GM21786 (cell line): ENCODE measurements around the gene FGFR2.

Experiments used
- ATAC-seq: cut with Tn5 transposase; IDR thresholded peaks from one replicate; pipeline ENCODE4 v1.9.1; 2021; ENCODE audit not compliant: unreplicated experiment

FGFR2 gene

DNA sequence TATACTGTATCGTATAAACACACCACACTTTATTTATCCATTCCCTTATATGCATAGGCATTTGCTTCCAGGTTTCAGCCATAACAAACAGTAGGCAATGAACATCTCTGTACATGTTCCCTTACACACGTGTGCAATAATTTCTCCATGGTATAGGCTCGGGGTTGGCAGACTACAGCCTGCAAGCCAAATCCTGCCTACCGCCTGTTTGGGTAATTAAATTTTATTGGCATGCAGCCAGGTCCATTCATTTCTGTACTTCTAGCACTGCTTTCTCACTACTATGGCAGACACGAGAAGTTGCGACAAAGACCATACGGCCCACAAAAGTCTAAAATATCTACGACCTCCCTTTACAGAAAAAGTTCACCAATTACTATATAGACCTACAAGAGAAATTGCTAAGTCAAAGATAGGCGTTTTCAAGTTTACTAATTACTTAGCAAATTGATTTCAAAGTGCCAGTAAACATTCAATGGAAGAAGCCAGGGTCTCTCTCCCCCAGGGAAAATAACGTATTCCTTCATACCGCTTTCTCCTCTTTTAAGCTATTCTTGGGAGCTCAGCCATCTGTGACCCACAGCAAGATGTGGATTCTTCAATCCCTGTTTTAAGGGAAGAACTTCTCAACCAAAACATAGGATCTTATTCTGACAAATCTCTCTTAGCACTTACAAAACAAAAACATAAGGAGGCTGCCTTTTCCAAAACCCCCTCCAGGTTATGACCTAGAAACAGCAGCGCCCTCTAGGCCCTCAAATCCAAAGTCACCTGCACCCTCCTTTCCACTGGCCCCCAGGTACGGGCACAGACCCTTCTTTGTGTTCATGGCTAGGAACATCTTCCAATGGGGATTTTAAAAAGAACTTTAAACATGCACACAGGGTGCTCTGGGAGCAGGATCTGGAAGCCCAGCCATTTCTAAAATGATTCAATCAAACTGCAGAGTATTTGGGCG is 100.5 kb downstream of the FGFR2 start:
- ATAC-seq, result no peak

DNA sequence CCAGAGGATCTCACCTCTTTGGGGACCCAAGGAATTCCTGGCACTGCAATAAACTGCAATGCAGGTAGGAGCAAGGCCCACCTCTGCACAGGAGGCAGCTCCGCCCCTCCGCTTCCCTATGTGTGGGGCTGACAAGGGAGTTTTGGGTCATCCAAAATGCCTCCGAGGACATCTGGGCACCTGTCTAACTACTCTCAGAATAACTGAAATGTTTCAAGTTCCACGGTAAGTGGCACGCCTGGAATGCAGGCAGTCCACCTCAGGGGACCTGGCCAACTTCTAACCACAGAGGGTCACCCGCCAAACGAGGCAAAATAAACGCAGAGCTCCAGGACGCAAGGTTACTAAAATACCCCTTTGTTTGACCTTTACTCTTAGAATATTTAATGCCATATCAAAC is 102.5 kb downstream of the FGFR2 start:
- no peak for ATAC-seq

DNA sequence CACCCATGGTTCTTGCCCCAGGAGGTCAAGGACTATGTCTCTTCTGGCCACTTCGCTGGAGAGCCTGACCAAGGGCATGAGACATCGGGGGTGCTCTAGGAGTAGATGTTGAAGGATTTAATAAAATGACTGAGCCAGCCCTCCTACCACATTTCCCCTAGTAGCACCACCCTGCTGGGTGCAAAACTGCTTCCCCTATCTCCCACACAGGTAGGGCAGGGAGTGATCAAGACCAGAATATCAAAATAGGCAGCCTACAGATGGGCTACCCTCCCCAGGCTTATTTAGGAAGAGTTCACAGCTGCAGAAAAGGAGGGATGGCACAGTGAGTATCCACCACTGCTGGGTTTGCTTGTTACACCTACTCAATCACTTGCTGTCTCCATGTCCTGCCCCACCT is 103.9 kb downstream of the FGFR2 start:
- ATAC-seq, result no peak

DNA sequence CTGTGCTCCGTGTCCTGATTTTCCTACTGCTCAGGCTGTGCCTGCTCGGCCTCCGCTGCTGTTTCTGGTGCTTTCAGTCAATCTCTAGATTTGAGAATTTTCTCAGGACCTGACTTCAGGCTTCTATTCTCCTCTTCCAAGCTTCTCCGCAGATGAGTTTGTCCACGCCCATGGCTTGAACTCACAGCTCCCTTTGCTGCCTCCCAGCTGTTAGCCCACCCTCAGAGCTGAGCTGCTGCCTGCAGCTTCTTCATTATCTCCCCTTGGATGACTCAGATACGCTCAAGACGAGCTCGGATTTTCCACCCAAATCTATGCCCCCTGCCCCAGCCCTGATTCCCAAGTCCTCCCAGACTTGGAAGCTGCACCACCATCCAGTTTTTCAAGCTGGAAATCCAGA is 104.7 kb downstream of the FGFR2 start:
- no peak for ATAC-seq

DNA sequence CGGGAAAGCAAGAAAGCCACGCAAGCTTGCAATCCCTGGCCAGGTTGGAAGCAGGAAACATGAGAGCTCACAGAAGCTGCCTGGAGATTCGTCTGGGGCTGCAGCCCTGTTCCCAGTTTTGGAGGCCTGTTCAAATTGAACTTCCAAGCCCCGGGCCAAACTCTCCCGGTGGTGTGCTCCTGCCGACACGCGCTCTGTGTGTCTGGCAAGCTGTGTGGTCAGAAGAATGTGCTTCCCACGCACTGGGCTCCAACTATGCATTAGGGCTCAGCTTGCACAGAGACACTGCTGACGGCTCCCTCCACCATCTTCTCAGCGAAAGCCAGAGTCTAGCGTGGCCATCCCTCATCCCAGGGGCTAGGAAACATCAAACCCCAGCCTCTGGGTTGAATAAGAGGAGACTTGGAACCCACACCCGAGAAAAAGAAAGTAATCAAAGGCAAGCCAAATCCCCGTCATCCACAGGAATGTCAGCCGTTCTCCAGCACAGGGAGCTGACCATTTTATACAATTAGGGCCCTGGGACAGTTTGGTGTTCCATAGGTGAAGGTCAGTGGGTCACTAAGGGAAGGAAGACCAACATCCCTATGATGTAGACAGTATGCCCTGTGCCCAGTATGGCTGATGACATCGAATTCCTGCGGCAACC is 107.2 kb downstream of the FGFR2 start:
- ATAC-seq, result no peak

DNA sequence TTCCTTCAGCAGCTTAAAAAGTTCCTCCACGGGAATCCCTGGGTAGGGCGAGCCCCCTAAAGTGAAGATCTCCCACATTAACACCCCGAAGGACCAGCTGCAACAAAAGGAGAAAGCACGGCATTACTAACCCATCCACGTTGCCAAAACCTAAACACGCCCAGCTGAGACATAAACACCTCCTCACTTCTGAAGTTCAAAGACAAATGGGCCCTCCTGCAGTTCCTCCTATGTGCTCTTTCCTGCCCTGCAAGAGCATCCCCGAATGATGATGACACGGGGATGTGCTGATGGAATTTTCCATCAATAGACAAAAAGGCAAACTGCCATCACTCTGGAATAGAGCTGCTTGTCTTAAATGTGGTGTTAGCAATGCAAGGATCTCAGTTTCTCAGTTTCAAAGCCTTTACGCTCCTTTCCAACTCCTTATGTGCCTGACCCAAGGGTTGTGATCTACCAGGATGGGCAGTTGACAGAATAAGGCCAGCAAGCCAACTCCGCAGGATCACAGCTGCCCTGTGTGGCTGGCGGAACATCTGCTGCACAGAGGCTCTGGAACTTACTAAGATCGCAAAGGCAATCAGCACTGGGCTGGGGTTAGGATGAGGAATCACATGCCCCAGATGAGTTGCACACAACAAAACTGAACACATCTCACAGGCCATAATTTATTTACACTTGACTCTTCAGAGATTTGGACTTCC is 112.7 kb downstream of the FGFR2 start:
- no peak for ATAC-seq

DNA sequence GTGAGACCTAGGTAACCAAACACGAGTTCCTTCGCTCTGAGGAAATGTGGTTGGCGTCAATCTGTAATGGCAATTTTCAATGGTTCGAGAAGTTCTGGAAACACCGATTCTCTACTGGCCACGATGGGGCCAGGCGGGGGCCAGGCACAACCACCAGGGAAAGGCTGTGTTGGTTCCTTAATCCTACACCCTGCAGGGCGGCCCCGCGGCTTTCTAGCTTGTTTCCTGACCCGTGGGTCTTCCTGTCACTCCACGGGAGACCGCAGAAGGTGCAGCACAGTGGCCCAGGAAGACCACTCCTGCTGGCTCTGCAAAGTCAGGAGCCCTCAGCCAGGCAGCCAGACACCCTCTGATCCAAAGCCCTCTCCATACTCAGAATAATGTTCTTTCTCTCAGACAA is 113.4 kb downstream of the FGFR2 start:
- no peak for ATAC-seq

DNA sequence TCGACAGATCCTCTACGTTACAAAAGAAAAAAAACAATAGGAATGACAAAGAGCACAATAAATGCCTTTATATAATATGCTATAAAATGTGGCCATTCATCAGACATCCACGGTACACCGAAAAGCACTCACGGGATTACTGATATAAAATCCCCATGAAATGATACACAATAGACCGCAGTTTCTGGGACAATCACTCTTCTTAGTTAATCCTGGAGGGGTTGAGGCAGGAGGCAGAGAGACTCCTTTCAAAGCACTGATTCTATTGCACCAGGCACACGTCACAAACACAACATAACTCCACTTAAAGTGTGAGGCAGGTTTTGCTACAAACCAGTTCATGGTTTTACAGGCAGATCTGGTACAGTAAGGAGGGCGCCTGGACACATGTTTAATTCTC is 113.8 kb downstream of the FGFR2 start:
- ATAC-seq, result no peak

DNA sequence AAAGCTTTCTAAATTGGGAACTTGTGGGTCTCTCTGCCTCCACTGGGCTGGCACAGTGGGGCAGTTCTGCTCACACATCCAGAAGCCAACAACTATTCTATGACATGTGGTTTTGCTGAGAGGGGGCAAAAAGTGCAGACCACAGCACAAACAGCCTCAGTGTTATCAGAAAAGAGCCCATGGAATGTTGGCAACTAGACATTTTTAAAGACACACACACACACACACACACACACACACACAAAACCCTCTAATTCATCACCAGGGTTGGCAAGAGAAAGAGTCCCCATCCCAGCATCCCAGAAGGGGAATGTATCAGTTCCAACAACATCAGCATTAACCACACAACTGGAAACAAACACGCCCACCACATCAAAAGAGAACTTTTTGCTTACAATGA is 117.1 kb downstream of the FGFR2 start:
- no peak for ATAC-seq

DNA sequence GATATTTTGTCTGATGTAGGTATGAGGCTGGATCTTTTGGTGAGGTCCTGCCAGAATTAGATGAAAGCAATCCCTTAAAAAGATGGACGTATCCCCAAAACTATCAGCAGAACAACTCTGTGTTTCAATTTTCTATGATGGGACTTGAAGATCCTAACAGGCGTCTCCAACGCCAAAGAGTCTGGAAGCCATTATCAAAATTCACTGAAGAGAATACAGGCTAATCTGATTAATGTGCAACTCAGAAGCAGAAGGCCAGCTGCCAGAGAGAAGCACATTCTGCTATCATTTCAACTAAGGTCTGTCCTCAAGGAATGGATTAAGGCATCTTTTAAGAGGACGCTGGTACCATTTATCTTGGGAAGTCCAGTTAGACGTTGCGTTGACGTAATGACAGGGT is 119.7 kb downstream of the FGFR2 start:
- ATAC-seq, result no peak

DNA sequence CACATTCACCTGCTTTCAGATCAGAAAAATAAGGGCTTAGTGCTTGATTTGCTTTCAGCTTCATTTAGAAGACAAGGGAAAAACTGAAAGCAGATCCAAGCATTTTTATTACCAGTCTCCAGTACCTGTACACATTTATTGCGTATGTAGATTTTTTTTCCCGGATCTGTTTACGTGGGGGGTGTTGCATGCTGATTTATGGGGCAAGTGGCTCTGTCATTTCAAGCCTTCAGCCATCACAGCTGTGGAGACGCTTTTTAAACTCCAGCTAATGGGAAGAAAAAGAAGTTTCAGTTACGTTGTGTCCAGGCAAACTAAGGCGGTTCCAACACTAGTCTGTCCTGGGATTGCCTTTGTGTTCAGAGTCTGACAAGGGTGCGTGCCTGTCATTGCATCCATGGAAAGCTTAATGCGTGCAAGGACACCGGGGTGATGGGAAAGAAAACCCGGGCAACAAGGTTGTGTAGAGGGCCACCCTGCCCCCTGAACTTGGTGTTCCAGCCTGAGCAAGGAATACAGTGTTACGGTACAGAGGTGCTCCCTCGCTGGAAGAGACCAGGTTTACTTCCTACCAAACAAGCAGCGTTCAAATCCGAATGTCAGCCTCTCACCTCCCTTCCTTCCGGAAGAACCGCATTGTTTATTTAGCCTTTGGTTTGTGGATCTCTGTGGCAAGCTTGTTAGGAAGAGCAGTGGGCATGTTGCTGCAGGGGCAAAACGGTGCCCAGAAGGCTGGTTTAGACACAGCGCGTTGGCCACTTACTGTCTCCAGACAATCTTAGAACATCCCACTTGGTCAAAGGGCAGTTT is 128.2 kb downstream of the FGFR2 start:
- no peak for ATAC-seq

DNA sequence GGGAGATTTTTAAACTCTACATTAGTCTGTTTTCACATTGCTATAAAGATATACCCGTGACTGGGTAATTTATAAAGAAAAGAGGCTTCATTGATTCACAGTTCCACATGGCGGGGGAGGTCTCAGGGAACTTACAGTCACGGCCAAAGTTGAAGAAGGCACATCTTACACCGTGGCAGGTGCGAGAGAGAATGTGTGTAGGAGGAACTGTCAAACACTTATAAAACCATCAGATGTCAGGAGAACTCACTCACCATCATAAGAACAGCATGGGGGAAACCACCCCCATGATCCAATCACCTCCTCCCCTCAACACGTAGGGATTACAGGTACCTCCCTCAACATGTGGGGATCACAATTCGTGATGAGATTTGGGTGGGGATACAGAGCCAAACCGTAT is 129.5 kb downstream of the FGFR2 start:
- no peak for ATAC-seq

DNA sequence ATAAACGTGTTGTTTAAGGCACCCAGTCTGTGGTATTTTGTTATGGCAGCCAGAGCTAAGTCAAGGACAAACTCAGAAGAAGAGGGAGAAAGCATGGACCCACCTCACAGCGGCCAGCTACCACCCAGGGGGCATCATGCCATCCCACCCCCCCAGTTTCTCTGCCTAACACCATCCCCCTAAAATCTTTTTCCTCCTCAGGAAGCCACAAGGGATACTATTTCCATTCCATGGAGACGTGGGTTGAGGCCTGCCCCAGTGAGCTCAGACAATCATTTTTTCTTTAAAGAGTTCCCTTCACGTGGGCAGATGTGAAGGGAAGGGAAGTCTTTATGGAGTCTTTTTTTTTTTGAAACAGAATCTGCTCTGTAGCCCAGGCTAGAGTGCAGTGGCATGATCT is 131.8 kb downstream of the FGFR2 start:
- no peak for ATAC-seq

DNA sequence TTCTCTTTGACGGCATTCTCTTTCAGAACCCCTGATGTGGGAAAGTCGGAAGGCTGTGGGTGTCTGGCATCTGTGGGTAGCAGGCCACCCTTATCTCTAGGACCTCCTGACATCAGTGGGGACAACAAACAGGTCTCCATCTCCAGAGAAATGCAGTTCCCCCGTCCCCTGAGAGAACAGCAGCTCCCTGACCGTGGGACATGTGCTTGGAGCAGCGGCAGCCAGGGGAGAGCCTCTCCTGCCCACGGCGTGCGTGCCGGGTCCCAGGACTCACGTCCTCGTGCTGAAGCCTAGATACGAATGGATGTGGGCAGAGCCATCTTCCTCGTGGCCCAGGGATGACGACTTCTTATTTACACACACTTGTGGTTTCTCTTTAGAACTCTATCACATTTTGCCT is 133.0 kb downstream of the FGFR2 start:
- ATAC-seq, result no peak

DNA sequence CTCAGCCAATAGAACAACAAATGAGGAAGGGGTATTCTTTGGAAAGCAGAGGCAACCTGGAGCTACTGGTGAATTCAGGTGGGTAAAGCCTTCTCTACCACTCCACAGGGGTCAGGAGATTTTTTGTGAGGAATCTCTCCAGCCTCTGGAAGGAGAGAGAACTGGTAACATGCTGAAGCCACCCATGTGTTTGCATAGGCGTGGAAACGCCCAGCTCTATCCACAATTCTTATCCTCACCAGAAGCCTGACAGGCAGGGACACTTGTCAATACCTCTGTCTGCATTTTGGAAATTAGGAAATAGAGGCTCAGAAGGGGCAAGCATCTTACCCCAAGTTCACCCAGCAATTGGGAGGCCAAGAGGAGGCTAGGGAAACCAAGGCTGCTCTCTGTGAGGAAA is 133.7 kb downstream of the FGFR2 start:
- ATAC-seq, result no peak

DNA sequence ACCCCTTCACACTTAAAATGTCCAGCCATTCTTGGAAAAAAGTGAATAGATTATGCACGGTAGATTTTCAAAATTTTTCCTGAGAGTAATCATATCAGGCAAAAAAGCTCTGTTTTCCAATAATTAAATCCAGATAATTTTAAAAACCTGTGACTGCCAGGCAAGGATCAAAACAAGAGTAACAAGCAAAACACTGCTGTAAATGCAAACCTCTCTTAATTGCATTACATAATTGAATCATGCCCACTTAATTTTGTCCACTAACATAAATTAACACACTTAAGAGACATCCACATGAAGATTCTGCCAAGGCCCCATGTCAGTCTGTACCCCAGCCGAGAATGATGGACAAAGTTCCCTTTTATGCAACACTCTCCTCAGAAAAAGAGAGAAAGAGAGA is 135.3 kb downstream of the FGFR2 start:
- ATAC-seq, result no peak

DNA sequence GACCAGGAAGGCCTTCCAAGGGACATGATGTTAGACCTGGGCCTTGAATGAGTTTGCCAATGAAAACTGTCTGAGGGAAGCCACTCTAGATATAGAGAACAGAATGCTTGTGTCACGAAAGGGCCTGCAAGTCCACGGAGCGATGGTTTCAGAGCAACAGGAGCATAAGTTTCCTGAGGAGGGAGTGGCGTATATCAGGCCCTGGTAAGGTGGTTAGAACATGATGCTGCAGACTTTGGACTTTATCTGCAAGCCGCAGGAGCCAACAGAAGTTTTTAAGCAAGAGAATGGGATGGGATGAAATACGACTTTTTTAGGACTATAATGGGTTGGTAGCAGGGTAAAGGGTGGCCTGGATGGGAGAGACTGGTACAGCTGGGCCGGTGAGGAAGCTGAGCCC is 136.0 kb downstream of the FGFR2 start:
- no peak for ATAC-seq

DNA sequence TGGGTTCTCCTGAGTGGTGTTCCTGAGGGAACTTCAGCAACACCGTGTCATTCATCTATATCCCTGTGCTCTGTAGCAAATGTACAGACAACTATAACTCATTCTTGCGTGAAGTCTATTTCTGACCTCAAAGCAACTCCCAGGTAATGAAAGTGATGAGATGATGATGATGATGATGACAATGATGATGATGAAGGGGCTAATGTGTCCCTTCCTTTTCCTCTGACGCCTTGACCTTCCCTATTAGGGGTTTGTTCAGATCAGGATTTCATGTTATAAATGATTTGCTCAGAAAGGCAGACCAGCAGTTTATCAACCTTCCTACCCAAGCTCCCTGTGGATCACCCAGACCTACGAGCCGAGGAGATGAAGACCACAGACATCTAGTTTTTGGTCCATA is 136.9 kb downstream of the FGFR2 start:
- no peak for ATAC-seq

DNA sequence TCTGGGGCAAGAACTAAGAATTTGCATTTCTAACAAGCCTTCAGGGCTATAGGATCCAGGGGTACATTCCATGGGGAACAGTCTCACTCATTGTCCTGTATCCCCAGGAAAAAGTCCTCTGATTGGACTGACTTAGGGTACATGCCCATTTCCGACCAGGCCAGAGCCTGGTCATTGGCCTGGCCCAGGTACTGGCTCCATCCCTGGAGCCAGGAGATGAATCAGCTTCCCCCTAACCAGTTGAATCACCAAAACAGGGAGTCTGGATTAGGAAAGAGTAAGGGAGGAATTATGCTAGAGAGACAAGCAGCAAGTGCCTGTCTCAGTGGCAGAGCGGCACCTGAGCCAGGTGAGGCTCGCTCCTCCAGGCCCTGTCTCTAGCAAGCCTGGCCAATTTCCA is 137.5 kb downstream of the FGFR2 start:
- ATAC-seq, result no peak

DNA sequence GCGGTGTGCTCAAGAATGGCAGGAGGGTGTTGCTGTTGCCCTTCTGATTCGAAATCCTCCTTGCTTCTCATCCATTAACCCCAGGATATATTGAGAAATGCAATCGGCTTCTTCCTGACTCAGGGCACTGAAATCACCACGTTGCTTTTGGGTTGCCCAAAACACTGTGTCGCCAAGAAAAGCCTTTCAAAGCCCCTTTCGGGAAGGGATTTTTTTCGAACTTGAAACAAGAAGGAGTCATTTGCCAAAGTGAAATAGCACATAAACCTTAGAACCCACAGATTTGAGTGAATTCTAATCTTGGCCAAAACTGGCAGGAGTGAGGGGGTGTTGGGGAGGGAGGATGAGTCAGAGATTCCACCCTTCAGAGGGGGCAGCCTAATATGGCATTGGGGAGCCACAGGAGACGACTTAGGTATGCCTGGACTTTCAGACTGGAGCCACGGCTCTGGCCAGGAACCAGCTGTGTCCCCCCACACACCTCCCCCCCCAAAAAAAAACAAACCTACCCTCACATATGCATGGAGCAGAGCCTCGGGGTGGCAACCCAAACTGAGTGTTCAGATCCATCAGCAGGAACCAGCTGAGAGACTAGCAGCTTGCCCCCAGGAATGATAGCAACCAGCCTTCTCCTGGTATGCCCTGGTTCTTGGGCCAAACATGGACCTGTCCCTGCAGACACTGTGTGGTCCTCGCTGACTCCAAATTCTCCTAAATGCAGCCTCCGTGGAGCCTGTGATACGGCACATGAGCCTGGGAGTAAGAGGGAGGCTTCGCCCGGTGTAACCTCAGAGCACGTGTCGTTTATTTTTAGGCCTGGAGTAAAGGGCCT is 138.4 kb downstream of the FGFR2 start:
- no peak for ATAC-seq
